ENCODE results near the gene NRG3.
A peak's percentile ranks its signal among the peaks of the same experiment; 100 is the strongest.

NRG3 gene

DNA sequence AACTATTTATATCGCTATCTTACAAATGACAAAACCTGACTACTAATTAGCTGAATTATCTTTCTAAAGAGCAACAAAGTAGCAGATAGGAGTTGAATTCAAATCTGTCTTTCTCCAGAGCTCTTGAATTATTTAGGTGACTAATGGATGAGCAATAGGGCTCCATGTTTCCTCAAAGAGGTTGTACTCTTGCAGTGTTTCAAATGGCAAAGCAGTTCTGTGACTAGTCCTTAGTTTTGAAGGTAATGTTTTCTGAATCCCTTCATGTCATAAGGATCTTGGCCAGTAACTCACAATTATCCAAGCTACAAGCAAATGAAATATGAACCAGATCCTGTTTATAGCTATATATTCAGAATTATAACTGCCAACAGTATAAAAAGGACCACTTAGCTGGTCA, 999.7 kb downstream of the NRG3 start:
- DNase-seq = no peak

GRCh38 chr10:82880776-82881290, 1005.8 kb downstream of the NRG3 start:
- DNase-seq = peak; percentile 2

- no peak for DNase-seq
Measured at GRCh38 chr10:82882722-82883121, 1007.7 kb downstream of the NRG3 start.

GRCh38 chr10:82883603-82884002, 1008.6 kb downstream of the NRG3 start:
- no peak for DNase-seq

DNA sequence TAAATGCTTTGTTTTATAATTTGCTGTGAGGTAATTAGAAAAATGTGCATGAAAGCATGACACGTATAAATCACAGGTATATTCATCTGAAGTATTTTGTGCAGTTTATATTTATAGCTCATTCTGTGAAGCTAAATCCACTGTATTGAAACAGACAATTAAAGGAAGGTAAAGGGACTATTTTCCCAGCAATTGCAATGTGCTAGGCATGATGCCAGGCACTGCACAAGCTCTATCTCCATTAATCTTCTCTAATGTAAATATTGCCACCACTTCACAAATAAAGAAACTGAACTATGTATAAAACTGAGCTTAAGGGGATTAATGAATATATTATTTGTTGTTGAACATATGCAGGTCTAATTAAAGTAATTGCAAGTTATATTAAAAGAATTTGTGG, 1012.5 kb downstream of the NRG3 start:
- DNase-seq = no peak

- DNase-seq = no peak
Measured at GRCh38 chr10:82888809-82889455, 1013.9 kb downstream of the NRG3 start.

- DNase-seq = no peak
Measured at GRCh38 chr10:82889728-82890127, 1014.7 kb downstream of the NRG3 start.

DNA sequence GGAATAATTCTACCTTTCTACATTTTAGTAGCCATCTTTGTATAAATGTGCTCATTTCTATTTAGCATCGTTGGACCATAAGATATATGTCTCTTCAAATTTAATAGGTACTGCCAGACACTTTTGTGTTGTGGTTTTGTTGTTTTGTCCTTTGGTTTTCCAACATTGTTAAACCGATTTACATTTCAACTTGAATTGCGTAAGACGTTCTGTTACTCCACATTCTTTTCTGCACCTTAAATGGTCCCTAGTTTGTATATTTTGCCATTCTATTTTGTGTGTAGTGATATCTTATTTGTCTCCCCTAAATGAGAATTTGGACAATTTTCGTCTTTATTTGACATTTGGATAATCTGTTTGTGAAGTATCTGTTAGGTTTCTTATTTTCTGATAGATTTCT, 1015.6 kb downstream of the NRG3 start:
- DNase-seq = no peak

GRCh38 chr10:82908096-82908495, 1033.1 kb downstream of the NRG3 start:
- no peak for DNase-seq

GRCh38 chr10:82908751-82909150, 1033.8 kb downstream of the NRG3 start:
- DNase-seq = no peak

DNA sequence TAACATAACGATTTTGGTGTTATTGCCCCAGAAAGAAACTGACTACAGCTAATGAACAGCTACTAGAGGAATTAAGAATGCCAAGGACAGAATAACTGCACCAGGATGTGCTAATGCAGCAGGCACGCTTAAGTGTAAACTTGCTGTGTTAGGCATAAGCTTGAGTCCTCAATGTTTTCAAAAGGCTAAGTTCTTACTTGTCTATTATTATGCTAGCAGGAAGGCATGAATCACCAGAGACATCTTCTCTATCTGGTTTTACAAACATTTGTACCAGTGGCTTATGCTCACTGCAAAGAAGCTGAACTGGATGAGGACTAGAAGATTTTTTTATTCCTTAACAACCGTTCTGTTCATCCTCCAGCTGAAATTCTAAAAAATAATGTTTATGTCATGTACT, 1035.3 kb downstream of the NRG3 start:
- DNase-seq = no peak

GRCh38 chr10:82914655-82915136, 1039.7 kb downstream of the NRG3 start:
- no peak for DNase-seq

- DNase-seq = no peak
Measured at GRCh38 chr10:82916941-82917340, 1041.9 kb downstream of the NRG3 start.

DNA sequence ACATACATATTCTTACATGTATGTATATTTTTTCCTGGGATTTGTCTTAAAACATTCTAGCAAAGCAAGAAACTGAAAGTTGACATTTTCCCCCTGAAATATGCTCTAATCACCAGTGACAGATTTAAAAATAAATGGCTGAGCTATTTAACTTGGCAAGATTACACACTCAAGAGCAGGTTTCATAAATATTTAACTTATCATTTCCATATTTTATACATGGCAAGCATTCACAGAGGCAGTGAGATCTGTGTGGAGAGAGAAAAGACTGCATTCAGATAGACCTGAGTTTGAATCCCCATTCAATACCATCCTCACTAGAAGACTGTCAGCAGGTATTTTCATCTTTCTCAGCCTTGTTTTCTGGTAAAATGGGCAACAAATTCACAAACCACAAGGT, 1043.0 kb downstream of the NRG3 start:
- DNase-seq = no peak

GRCh38 chr10:82922046-82922445, 1047.1 kb downstream of the NRG3 start:
- no peak for DNase-seq

DNA sequence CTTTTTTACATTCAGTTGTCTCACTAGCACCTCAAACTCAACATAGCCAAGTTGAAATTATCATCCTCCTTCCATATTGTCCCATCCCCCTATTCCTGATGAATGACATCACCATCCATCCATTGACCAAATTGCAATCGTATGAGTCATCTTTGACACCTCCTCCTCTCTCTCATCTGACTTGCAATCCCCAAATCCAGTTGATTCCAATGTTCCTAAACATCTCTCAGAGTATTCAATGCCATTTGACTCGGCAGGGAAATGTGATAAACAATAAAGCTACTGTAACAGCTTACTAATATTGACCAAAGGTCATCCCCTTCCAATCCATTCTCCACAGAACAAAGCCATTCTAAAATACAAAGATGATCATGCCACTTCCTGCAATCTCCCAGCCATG, 1047.8 kb downstream of the NRG3 start:
- DNase-seq = no peak

- no peak for DNase-seq
Measured at GRCh38 chr10:82924711-82925110, 1049.7 kb downstream of the NRG3 start.

DNA sequence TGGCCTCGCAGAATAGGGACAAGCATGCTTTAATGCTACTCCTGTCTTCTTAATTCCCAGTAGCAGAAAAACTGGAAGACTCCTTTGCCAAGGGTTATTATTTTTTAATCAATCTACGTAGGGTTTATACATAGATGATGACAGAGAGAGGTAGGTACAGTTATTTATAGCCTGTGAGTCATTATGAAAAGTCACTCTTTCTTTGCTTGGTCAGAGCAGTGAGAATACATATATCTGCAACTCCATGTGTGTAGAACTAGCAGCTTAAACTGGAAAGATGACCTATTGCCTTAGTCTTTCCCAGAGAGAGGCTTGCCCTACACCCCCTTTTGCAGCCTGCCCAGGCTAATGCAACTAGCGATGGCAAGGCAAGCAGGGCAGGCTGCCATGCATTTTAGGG, 1050.6 kb downstream of the NRG3 start:
- no peak for DNase-seq

GRCh38 chr10:82932451-82932850, 1057.5 kb downstream of the NRG3 start:
- DNase-seq = no peak

- no peak for DNase-seq
Measured at GRCh38 chr10:82934429-82934828, 1059.4 kb downstream of the NRG3 start.

DNA sequence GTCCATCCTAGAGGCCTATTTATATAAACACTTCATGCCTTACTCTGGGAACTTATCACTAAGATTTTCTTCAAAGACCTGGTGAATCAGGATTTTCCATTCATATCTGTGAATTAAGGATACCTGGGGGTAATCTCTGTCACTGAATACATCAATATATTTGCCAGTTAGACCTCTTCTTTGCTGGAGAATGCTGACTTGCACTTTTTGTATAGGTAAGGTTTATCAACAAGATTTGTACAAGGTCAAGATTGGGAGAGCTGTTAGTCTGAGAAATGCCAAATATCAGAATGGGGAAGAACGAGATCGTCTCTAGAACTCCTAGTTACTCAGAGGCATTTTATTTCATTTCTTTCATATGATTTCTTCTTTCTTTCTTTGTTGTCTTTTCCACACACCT, 1060.0 kb downstream of the NRG3 start:
- no peak for DNase-seq

- no peak for DNase-seq
Measured at GRCh38 chr10:82938331-82938730, 1063.3 kb downstream of the NRG3 start.

- DNase-seq = no peak
Measured at GRCh38 chr10:82942286-82943099, 1067.5 kb downstream of the NRG3 start.

DNA sequence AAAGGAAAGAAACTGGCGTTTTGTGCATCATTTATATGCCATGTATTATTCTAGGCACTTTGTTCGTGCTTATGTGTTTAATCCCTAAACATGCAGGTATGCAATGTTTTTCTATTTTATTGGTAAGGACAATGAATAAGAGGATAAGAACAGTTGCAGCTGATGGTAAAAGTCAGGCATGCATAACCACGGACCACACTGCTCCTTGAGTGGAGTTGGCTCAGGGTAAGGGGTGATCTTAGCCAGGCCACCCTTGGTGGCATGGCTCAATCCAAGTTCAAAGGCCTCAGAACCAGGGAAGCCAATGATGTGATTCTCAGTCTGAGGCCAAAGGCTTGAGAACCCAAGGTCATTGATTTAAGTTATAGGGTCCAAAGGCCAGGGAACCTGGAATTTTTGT, 1068.1 kb downstream of the NRG3 start:
- no peak for DNase-seq
